SK-N-MC (cell line): ENCODE measurements around the gene GNAT3.

ENCODE experiments used
- EZH2 ChIP-seq: fragments of 200-600 bp; sonication (generic); IDR thresholded peaks from one replicate; pipeline ENCODE4 v1.6.1; 2017; ENCODE audit warnings: antibody characterized with exemption
- POLR2AphosphoS5 ChIP-seq: IDR thresholded peaks from 2 replicates; pipeline ENCODE4 v1.6.1; 2012; ENCODE audit warnings: mild to moderate bottlenecking, low read depth, low read length, borderline replicate concordance

GRCh38 chr7:80548840-80549530 is 37.1 kb upstream of the GNAT3 start:
- TF ChIP-seq EZH2: no peak
- no peak for TF ChIP-seq POLR2AphosphoS5
